Astrocyte of the spinal cord (primary cell): Measurements from ENCODE around the gene KNSTRN.

Source experiments
- DNase-seq: peaks from one replicate; pipeline ENCODE4 v3.0.0; 2011; ENCODE audit warnings: low read depth, low spot score
- H3K4me3 ChIP-seq: 2 replicates; pipeline ENCODE4 v1.5.1; 2011; ENCODE audit warnings: low read depth, mild to moderate bottlenecking, low read length, moderate library complexity
- in situ Hi-C: cut with HindIII; loops from 2 replicates; pipeline ENCODE4 v1.10.0; 2017; ENCODE audit warnings: low sequenced_read_pairs
- TF ChIP-seq, protein P1 (sequence below): IDR thresholded peaks from 2 replicates; pipeline ENCODE4 v1.5.1; 2012; ENCODE audit warnings: low read depth, mild to moderate bottlenecking, low read length, inconsistent platforms

The KNSTRN gene

DNA sequence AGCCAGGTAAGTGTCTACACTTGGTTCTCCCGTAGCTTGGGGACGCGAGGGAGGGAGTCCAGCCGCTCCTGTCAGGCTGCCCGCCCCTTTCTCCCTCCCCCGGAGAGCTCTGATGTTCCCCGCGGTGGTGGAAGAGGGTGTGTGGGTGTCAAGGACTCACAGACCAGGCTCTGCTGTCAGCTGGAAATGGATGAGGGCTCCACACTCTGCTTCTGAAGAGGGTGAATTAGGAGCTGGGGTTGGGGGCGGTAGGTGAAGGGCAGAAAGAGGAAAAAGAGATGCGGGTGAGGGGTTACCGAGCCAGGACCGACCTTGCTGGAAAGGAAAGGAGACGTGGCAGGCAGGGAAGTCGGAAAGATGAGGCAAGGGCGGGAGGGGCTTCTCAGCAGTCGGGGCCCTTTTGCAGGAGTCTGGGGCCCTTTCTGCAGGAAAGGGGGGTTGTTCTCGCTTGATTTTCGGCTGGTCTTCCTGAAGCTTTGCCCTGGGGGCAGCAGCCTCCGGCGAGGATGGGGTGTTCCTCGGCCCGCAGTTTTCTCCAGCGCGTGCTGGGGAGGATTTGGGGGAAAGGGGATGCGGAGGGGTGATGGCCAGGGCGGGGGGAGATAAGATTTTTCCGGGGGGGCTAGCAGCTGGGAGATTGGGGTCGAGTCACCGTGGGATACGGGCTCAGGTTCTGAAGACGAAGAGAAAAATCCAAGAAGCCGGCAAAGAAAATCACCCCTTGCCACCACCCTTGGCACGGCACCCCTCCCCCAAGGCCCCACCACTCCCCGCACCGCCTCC is 57.6 kb downstream of the KNSTRN start:
- no peak for DNase-seq
- H3K4me3 ChIP-seq = peak overlapping the region; percentile 67
- in situ Hi-C loops = no loop called here
- TF ChIP-seq, protein P1, sequence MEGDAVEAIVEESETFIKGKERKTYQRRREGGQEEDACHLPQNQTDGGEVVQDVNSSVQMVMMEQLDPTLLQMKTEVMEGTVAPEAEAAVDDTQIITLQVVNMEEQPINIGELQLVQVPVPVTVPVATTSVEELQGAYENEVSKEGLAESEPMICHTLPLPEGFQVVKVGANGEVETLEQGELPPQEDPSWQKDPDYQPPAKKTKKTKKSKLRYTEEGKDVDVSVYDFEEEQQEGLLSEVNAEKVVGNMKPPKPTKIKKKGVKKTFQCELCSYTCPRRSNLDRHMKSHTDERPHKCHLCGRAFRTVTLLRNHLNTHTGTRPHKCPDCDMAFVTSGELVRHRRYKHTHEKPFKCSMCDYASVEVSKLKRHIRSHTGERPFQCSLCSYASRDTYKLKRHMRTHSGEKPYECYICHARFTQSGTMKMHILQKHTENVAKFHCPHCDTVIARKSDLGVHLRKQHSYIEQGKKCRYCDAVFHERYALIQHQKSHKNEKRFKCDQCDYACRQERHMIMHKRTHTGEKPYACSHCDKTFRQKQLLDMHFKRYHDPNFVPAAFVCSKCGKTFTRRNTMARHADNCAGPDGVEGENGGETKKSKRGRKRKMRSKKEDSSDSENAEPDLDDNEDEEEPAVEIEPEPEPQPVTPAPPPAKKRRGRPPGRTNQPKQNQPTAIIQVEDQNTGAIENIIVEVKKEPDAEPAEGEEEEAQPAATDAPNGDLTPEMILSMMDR = no peak

DNA sequence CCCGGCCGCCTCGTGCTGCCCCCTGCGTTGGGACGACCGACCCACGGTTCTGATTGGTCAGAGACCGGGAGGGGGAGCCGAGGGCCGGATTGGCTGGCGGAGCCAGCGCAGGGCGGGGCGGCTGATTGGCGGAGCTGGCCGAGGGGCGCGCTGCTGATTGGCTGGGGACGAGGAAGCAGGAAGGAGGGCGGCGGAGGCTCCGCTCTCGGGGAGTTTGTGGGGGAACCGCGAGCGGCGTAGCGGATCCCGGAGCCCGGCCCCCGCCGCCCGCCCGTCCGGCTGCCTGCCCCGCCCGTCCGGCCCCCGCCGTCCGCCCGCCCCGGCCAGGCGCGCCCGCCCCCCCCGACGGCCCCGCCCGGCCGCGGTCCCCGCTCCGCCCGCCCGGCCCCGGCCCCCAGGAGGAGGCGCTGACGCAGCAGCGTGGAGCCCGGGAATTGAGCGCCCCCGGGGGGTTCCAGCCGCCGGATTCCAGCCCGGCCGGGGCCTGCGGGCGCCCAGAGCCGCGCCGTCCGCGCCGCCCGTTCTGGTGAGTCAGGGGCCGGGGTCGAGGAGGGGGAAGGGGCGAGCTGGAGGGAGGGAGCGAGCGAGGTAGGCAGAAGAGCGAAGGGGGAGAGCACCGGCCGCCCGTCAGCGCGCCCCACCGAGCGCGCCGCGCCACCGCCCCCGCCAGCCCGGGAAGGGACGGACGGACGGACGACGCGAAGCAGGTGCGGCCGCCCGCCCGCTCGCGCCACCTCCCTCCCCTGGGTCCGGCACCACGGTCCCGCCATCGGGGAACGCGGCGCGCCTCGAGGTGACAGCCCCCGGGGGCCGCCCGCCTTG is 58.4 kb downstream of the KNSTRN start, which contains the start of gene BAHD1:
Gene BAHD1 (plus strand): TSS at position 211 of the 822 bp plus-strand sequence. CDS start 17,512 bp downstream, outside the sequence.
- TF ChIP-seq, protein P1 = peak; percentile 13
- in situ Hi-C loops = no loop called here

DNA sequence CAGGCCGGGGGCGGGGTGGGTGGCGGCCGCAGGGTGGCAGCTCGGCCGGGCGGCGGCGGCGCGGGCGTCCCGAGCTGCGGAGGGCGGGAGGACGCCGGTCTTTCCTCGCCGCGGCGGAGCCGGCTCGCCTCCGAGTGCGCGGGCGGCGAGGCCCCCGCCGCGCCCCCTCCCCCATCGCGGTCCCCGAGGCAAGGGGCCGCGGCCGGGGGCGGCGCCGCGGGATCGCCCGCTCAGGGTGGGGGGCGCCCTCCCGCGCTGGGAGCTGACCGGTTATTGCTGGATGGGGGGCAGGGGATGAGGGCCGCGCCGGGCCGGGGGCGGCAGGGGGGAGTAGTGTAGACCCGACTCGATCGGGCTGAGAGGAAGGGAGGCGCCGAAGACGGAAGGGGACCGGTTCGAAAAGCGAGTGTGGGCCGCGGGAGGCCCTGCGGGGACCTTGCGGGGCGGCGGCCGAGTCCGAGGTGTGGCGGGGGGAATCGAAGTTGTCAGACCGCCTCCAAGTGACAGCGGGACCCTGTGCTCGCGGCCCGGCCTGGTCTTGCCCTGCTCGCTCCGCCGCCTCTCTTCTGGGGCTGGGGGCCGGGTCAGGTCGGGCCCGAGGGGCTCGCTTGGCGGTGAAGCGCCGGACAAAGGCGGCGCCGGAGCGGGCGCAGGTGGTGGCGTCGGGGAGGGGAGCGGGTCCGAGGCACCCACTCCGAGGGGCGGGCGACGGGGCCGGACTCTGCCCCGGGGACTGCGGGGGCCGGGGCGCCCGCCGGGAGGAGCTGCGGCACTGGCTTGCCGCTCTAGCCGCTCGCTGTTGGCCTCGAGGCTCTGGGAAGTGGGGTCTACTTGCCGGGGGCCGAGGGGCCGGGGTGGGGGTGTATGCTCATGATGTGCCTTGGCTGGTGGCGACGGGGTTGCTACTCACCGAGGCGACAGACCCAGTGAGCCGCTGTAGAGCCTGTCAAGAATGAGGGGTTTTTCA is 59.3 kb downstream of the KNSTRN start:
- TF ChIP-seq, protein P1 = no peak
- DNase-seq = no peak
- in situ Hi-C loops = no loop called here
- peak overlapping the region; percentile 67 for H3K4me3 ChIP-seq

More for the DNA sequence above, 58.4 kb downstream of the KNSTRN start, which contains the start of gene BAHD1:
- DNase-seq = peak; percentile 95
- peak within 1 kb of the TSS; percentile 67 for H3K4me3 ChIP-seq

DNA sequence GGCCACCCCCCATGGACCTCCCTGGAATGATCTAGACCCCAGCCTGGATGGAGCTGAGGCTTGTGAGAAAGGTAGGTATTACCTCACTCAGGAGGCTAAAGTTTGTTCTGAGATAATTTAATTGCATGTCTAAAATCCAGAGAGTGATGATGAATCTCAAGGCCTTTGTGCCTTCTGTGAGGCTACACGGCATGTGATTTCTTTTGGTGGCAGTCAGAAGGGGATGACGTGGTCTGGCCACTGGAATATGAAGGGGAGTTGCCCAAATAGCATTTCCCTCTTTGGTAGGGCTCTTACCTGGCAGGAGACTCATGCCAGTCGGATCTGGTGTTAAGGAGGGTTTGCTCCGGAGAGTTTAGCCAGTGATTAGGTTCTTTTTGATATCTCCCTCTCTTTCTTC is 60.7 kb downstream of the KNSTRN start:
- no peak overlapping the region for H3K4me3 ChIP-seq
- no peak for DNase-seq
- in situ Hi-C loops = no loop called here
- TF ChIP-seq, protein P1 = no peak

DNA sequence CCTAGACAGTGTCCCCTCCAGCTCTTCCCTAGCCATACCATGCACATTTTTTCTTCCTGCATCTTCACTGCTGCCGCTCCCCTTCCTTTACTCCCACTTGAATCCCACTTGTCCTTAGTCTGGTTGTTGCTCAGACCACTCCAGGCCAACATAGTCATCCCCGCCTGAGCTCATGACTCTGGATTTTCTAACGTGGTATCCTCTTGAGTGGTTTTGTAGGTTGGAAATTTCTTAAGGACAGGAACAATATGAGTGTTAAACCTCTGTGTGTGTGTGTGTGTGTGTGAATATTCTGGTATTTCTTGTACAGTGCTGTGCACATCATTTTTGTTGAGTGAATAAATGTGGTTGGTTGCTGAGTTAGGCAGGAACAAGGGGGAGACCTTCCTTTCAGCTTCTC is 61.3 kb downstream of the KNSTRN start:
- DNase-seq = no peak
- TF ChIP-seq, protein P1 = no peak
- no peak overlapping the region for H3K4me3 ChIP-seq
- in situ Hi-C loops = no loop called here
